Measurements from ENCODE around the gene NOTCH4. TPM values are rescaled to one million over a fixed set of nuclear protein-coding genes. Genes with fewer than 3 reads are reported as not detected.

Gene NOTCH4
- total and polyA plus RNA-seq, 2 donors = 11.2 to 27.6 TPM

DNA sequence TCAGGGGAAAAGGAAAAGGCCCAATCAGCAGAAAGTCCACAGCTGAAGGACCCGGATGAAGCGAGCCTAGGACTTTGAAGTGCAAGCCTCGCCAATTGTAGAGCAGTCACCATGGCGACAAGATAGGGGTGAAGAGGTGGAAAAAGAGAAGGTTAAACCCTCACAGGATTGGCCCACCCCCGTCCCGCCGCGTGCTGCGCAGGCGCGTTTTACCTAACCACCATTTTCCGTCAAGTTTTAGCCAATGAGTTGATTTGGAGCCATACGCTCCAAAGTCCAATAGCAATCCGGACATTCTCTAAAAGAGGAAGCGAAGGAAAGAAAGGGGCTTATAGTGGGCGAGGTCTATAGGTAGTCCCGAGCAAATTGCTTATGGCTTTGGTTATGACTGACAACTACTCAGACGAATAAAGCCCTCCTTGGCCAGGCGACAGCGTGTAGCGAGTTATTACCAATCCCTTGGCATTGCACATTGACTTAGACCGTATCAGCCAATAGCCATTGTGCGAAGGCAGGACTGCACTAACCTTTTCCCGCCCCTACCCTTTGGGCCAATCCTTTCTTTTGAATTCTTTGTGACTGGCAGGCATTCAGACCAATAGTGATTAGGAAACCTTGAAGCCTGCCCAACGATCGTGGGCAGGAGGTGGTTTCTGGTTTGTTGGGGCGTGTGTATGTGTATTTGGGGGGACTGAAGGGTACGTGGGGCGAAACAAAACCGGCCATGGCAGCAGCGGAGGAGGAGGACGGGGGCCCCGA lies 45.9 kb downstream of the NOTCH4 start, which contains the start of gene RNF5:
Gene RNF5, plus strand, starts transcription at position 618 of the 759 bp plus-strand sequence. Its CDS starts 107 bp downstream, at position 725.
- under 1% methylated on average over 33 of the region's 33 CpGs for WGBS
- peak within 1 kb of the TSS; percentile 59 for H3K4me3 ChIP-seq (ENCODE audit: low read depth, low read length)
- H3K36me3 ChIP-seq (ENCODE audit: insufficient read depth) = no peaks in the 10 kb centered on the region
- H3K27ac ChIP-seq (ENCODE audit: low read depth) = peak within 1 kb of the TSS; percentile 95
- DNase-seq (ENCODE audit: extremely low spot score) = peak; percentile 100
- H3K4me1 ChIP-seq (ENCODE audit: insufficient read depth) = peaks cover 3% of the 10 kb centered on the region

DNA sequence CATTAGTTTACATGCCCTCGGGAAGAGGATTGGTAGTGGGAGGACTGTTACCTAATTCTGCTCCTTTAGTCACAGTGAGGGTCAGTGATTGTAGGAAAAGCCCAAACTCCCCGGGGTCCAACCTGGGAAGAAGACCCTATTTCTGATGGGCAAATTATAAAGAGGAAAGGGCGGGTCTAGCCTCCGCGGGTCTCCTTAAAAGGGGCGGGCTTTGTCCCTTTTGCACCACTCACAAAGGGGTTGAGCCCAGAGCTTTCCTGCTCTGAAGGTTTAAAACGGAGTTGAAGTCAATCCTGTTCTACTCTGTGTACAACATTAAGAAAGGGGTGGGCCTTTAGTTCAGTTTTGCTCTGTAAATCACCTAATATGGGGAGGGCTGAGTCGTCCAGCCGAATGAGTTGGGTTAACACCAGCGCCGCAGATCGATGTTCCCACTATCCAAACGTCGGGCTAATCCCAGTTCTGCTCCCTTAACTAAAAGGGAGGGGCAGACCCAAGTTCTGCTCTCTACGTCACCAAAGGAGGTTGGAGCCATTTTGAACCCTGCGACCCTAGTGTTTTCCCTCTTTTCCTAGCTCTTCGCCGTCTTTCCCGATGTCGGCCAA lies 46.6 kb downstream of the NOTCH4 start:
- DNase-seq (ENCODE audit: extremely low spot score) = no peak
- peaks cover 3% of the 10 kb centered on the region for H3K4me1 ChIP-seq (ENCODE audit: insufficient read depth)
- peak overlapping the region; percentile 95 for H3K27ac ChIP-seq (ENCODE audit: low read depth)
- 0% methylated on average over 20 of the region's 20 CpGs for WGBS
- H3K36me3 ChIP-seq (ENCODE audit: insufficient read depth) = no peaks in the 10 kb centered on the region
- H3K4me3 ChIP-seq (ENCODE audit: low read depth, low read length) = peak overlapping the region; percentile 27

DNA sequence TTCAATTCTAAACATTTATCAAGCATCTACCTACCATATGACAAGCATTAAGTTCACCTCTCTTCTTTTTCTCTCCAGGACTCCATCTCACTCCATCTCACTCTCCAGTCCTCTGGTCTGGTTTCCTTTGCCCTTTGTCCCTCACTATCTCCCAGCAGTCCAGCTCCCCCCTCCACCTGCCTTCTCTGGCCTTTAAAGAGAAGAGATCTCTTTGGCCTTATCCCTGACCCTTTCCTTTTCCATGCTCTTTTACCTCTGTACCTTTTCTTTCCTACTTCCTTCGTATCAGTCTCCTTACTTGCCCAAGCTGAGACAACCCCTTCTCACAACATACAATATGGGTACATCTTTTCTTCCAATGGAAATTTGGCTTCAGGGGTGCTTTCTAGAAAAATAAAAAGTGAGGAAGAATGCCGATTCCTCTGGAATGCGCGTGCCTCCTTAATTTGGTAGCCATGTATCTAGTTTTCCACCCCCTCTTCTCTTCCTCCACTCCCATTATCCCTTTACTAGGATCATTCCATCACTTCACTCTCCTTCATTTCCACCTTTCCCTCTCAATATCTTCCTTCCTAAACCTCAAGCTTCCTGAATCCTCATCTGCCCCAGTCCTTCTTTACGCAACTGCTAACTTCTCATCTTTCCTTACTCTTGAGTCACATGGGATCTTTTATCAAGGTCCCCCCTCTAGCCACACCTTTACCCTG lies 47.2 kb downstream of the NOTCH4 start:
- Histone ChIP-seq H3K36me3 (ENCODE audit: insufficient read depth) (no peaks in the 10 kb centered on the region), H3K4me1 (ENCODE audit: insufficient read depth) (peaks cover 3% of the 10 kb centered on the region), H3K4me3 (ENCODE audit: low read depth, low read length) (peak overlapping the region; percentile 27), H3K27ac (ENCODE audit: low read depth) (peak overlapping the region; percentile 95)
- DNase-seq (ENCODE audit: extremely low spot score) = no peak
- WGBS = 7% methylated on average over 5 of the region's 5 CpGs

DNA sequence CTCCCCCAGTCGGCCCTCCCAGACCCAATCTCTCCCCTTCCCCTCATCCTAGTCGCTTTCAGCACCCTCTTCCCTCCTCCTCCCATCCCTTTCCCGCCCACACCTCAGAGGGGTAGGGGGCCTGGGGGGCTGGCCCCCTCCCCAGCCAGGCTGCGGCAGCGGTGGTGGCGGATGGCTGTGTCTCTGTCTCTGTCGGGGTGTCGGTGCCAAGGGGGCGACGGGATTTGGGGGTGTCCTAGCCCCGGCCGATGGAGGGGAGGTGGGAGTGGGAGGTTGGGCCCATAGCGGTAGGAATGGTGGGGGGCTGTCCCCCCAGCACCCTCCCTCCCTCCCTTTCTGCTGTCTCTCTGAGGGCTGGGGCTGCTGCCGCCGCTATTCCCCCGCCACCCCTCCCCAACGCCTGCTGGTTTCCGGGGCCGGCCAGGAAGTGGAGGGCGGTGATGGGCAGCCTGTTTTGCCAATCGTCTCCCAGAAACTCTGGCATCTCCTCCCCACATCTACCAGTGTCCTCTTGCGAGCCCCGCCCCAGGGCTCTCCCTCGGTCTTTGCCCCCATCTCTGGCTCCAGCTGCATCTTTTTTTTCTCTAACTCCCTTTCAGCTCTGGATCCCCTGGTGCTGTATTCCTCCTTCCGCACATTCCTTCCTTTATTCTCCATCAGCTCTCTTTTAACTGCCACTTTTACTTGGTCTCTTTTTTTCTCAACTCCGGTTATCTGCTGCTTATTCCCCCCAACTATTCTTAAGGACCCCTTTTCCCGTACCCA lies 48.0 kb downstream of the NOTCH4 start, which contains the start of gene AGPAT1:
Gene AGPAT1, minus strand, starts transcription at position 374 of the 765 bp plus-strand sequence. CDS start 4,588 bp downstream, outside the sequence.
- H3K27ac ChIP-seq (ENCODE audit: low read depth) = peak within 1 kb of the TSS; percentile 95
- DNase-seq (ENCODE audit: extremely low spot score) = peak; percentile 93
- H3K36me3 ChIP-seq (ENCODE audit: insufficient read depth) = no peaks in the 10 kb centered on the region
- H3K4me3 ChIP-seq (ENCODE audit: low read depth, low read length) = peak within 1 kb of the TSS; percentile 85
- under 1% methylated on average over 27 of the region's 27 CpGs for WGBS
- peaks cover 3% of the 10 kb centered on the region for H3K4me1 ChIP-seq (ENCODE audit: insufficient read depth)

DNA sequence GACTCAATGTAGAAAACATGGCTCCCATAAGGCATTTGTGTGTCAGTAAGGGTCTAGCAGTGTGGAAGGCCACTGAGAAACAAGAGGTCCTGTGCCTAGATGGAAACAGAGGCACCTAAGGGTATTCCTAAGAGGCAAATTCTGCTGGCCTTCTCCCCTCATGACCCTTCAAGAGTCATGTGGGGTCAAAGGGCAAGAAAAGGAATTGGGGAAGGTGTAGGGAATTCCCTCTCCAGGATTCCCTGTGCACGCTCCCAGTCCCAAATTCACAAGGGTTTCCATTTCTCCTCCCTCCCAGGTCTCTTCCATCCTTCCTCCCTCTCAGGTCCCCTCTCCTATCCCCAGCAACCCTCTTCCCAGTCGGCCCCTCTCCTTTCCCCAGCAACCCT lies 48.6 kb downstream of the NOTCH4 start:
- H3K4me1 ChIP-seq (ENCODE audit: insufficient read depth) = peaks cover 3% of the 10 kb centered on the region
- peak overlapping the region; percentile 85 for H3K4me3 ChIP-seq (ENCODE audit: low read depth, low read length)
- no peak overlapping the region for H3K27ac ChIP-seq (ENCODE audit: low read depth)
- no peak for DNase-seq (ENCODE audit: extremely low spot score)
- H3K36me3 ChIP-seq (ENCODE audit: insufficient read depth) = no peaks in the 10 kb centered on the region
- WGBS = 5% methylated on average over 2 of the region's 2 CpGs

DNA sequence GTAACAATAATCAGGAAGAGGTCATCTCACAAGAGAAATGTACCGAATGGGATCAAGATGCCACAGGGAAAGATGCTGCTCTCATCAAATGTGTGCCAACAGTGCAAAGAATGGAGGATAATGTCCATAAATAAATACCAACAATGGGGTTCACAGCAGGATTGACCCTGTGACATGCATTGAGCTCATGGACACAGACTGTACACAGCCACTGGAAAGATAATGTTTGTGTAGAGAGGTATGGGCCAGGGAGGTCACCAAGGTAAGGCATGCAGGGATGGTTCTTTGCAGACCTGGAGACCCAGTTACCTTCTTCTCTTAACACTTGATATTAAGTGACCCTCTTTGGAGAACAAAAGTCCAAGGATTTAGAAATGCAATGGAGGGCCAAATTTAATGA lies 49.5 kb downstream of the NOTCH4 start:
- peaks cover 3% of the 10 kb centered on the region for H3K4me1 ChIP-seq (ENCODE audit: insufficient read depth)
- WGBS = 92% methylated on average over 1 of the region's 1 CpG
- no peaks in the 10 kb centered on the region for H3K36me3 ChIP-seq (ENCODE audit: insufficient read depth)
- no peak overlapping the region for H3K27ac ChIP-seq (ENCODE audit: low read depth)
- no peak for DNase-seq (ENCODE audit: extremely low spot score)
- no peak overlapping the region for H3K4me3 ChIP-seq (ENCODE audit: low read depth, low read length)

DNA sequence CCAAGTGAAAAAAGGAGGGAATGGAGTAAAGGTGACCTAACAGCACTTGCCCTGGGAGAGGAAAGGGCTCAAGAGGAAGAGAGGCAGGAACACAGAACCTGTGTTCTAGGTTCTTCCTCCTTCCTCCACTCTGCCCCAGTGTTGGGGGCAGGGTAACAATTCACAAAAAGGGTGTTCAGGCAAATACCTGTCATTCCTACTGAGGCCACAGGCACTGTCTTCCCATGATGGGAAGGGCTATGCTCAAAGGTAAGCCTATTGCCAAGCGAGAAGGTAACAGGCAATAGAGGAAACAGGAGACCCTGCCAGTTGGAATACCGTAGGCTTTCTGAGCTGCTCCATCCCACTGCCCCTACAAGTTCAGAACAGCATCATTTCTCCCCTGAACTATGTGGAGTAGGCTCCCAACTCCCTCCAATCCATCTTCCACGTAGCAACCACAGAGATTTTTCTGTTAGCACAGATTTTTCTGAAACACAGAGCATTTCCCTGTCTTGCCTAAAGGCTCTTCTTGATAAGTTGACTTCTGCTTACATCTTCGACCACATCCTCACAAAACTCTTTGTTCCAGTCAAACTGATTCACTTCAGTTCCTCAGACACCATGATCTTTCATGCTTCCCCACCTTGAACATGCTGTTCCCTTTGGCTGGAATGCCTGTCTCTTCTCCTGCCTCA lies 50.7 kb downstream of the NOTCH4 start:
- no peak for DNase-seq (ENCODE audit: extremely low spot score)
- 73% methylated on average over 4 of the region's 4 CpGs for WGBS
- peaks cover 1% of the 10 kb centered on the region for H3K36me3 ChIP-seq (ENCODE audit: insufficient read depth)
- H3K4me1 ChIP-seq (ENCODE audit: insufficient read depth) = peaks cover 3% of the 10 kb centered on the region
- H3K27ac ChIP-seq (ENCODE audit: low read depth) = no peak overlapping the region
- H3K4me3 ChIP-seq (ENCODE audit: low read depth, low read length) = no peak overlapping the region

DNA sequence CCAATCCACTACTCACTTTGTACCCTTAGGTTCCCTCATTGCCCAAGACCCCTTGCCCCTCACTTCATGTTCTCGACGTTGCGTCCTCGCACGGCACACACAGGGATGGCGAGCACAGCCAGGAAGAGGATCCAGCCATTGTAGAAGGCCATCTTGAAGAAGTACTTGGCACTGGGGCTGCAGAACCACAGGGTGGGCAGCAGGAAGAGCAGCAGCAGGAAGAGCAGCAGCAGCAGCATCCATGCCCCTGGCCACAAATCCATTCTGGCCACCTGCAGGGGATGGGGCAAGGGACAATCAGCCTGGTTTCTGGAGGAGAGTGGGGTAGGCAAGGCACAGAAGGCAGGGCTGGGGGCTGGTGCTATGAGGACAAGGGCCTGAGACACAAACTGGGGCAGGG lies 52.6 kb downstream of the NOTCH4 start:
- Histone ChIP-seq H3K4me1 (ENCODE audit: insufficient read depth) (peaks cover 3% of the 10 kb centered on the region), H3K27ac (ENCODE audit: low read depth) (no peak overlapping the region), H3K36me3 (ENCODE audit: insufficient read depth) (peaks cover 1% of the 10 kb centered on the region), H3K4me3 (ENCODE audit: low read depth, low read length) (no peak overlapping the region)
- WGBS = 97% methylated on average over 6 of the region's 6 CpGs
- DNase-seq (ENCODE audit: extremely low spot score) = no peak

DNA sequence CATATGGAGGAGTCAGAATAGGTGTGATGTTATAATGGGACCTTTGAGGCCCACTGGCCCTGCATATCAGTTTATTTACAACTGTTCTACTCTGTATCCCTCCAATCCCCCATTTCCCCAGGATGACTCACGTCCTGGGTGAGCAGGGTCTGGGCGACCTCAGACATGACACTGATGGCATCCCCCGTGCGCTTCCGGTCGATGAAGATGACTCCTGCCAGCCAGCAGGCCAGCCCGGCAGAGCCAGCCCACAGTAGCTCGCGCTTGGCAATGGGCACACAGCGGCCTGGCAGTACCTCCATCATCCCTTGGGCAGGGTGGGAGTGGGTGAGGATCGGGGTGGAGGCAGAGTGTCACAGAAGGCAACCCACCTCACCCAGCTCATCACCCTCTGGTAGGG lies 53.6 kb downstream of the NOTCH4 start:
- DNase-seq (ENCODE audit: extremely low spot score) = no peak
- WGBS = 92% methylated on average over 11 of the region's 11 CpGs
- H3K27ac ChIP-seq (ENCODE audit: low read depth) = no peak overlapping the region
- H3K4me3 ChIP-seq (ENCODE audit: low read depth, low read length) = no peak overlapping the region
- H3K4me1 ChIP-seq (ENCODE audit: insufficient read depth) = peaks cover 2% of the 10 kb centered on the region
- peaks cover 1% of the 10 kb centered on the region for H3K36me3 ChIP-seq (ENCODE audit: insufficient read depth)

DNA sequence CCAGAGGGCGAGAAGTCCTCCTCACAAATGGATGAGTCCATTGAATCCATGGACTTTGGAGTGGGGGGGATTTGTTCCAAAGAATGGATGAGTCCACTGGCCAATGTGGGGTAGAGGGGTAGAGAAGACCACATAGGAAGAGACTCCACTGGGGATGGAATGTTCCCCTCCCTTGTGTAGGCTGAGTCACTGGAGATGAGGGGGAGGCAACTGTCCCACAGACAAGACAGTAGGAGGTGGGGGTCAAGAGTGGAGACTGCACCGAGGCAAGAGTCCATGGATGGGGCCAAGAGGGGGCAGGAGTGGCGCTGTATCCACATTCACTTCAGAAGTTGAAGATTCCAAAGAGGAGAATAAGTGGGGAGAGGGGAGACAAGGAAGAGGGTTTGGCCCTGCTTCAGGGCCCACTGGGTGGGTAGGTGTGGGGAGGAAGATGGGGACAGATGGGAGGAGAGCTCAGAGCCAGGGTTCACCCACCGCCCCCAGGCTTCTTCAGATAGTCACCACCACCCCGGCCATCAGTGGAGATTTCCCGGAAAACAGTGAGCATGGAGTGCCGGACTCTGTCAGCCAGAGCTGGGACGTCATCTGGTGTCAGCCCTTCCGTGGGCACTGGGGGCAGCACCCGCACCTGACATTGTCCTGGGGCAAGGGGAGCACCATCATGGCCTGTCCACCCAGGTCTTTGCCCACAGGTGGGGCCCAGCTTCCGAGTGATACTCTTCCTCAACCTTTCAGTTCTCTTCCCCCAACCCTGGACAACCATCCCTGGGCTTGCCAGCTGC lies 54.9 kb downstream of the NOTCH4 start:
- no peaks in the 10 kb centered on the region for H3K4me1 ChIP-seq (ENCODE audit: insufficient read depth)
- no peak for DNase-seq (ENCODE audit: extremely low spot score)
- no peak overlapping the region for H3K27ac ChIP-seq (ENCODE audit: low read depth)
- 74% methylated on average over 11 of the region's 11 CpGs for WGBS
- H3K4me3 ChIP-seq (ENCODE audit: low read depth, low read length) = no peak overlapping the region
- peaks cover 1% of the 10 kb centered on the region for H3K36me3 ChIP-seq (ENCODE audit: insufficient read depth)

DNA sequence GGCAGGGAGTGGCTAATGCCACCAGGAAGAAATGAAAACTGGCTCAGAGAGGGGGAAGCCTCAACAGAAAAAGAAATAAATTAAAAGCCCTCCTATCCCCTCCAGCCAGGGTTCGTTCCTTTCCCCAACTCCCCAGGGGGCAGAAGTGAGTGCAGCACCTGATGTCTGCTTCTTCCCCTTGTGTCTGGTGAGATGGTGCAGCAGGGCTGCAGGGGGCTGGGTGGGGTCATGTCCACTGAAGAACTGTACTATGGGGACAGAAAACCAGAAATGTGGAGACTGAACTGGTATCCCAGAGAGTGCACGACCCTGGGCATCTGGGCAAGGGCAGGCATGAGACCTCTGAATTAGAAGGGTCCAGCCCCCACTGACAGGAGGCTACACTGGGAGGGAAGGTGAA lies 55.5 kb downstream of the NOTCH4 start:
- no peaks in the 10 kb centered on the region for H3K4me1 ChIP-seq (ENCODE audit: insufficient read depth)
- H3K36me3 ChIP-seq (ENCODE audit: insufficient read depth) = peaks cover 1% of the 10 kb centered on the region
- H3K4me3 ChIP-seq (ENCODE audit: low read depth, low read length) = no peak overlapping the region
- H3K27ac ChIP-seq (ENCODE audit: low read depth) = no peak overlapping the region
- 63% methylated on average over 2 of the region's 2 CpGs for WGBS
- no peak for DNase-seq (ENCODE audit: extremely low spot score)

DNA sequence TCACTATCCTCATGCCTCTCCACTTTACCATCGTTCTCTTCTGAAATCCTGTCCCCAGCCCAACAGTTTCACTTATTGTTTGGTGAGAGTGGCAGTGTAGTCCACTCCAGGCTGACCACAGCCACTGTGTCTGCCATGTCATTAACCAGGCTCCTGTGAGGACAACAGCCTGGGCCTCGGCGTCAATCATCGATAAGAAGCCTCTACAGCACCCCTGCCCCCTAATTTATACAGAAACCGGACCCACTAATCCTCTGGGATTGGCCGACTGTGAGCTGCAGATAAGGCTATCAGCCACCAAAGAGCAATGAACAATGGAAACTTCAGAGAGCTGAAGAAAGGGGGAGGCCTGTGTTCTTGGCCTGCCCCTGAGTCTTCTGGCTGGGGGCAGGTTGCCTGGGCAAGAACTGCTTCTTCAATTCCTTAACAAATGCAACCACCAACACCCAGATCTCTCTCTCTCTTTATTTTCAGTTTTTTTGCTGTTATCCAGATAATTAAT lies 56.1 kb downstream of the NOTCH4 start:
- WGBS = 42% methylated on average over 6 of the region's 6 CpGs
- Histone ChIP-seq H3K4me1 (ENCODE audit: insufficient read depth) (no peaks in the 10 kb centered on the region), H3K27ac (ENCODE audit: low read depth) (no peak overlapping the region), H3K4me3 (ENCODE audit: low read depth, low read length) (no peak overlapping the region), H3K36me3 (ENCODE audit: insufficient read depth) (peaks cover 1% of the 10 kb centered on the region)
- DNase-seq (ENCODE audit: extremely low spot score) = no peak
